Skeletal muscle tissue (tissue), 4 donors: ENCODE measurements around the gene ADK. TPM values are rescaled to one million over a fixed set of nuclear protein-coding genes. Genes with fewer than 3 reads are reported as not detected.

ENCODE experiments used
- H3K27ac ChIP-seq: one replicate; pipeline ENCODE4 v1.7.0; 2013; ENCODE audit warnings: mild to moderate bottlenecking, low read depth, low read length, inconsistent platforms
- H3K27me3 ChIP-seq, 3 donors: one replicate each; pipeline ENCODE4 v1.7.0; 2013; ENCODE audit warnings: low read length in 3 of 3; ENCODE audit not compliant: control insufficient read depth in 3 of 3, insufficient read depth in 3 of 3
- H3K36me3 ChIP-seq, 3 donors: one replicate each; pipeline ENCODE4 v1.7.0; 2013; ENCODE audit warnings: low read length in 3 of 3; ENCODE audit not compliant: control insufficient read depth in 3 of 3, insufficient read depth in 3 of 3
- H3K4me1 ChIP-seq, 3 donors: one replicate each; pipeline ENCODE4 v1.7.0; 2013; ENCODE audit warnings: low read length in 3 of 3, mild to moderate bottlenecking in 3 of 3; ENCODE audit not compliant: control insufficient read depth in 3 of 3, insufficient read depth in 3 of 3
- H3K4me3 ChIP-seq, 3 donors: one replicate each; pipeline ENCODE4 v1.7.0; 2013; ENCODE audit warnings: low read length in 3 of 3
- H3K9ac ChIP-seq, 3 donors: one replicate each; pipeline ENCODE4 v1.7.0; 2013; ENCODE audit warnings: low read length in 3 of 3, mild to moderate bottlenecking in 3 of 3, moderate library complexity in 2 of 3, low read depth in 1 of 3
- H3K9me3 ChIP-seq, 3 donors: one replicate each; pipeline ENCODE4 v1.7.0; 2013; ENCODE audit warnings: low read length in 3 of 3; ENCODE audit not compliant: control insufficient read depth in 3 of 3
- total RNA-seq: library from RNA; depleted of rRNA; stranded (reverse); fragments of >200 nt; gene quantifications from one replicate; pipeline ENCODE4 v1.2.3, GENCODE V29; 2014
- donor health status: Osteomylitis.

ADK gene
- total RNA-seq, 1 donor from 2014 or later = 28.2 TPM

GRCh38 chr10:74418285-74418872, 267.4 kb downstream of the ADK start:
- Histone ChIP-seq H3K9ac (no peak overlapping the region), H3K27me3 (no peaks in the 10 kb centered on the region), H3K4me1 (peaks cover 0 to 5% (median 0%) of the 10 kb centered on the region in 3 donors), H3K9me3 (no peaks in the 10 kb centered on the region), H3K4me3 (no peak overlapping the region), H3K27ac (no peak overlapping the region), H3K36me3 (no peaks in the 10 kb centered on the region)

GRCh38 chr10:74419491-74419951, 268.5 kb downstream of the ADK start:
- Histone ChIP-seq H3K9me3 (no peaks in the 10 kb centered on the region), H3K4me3 (no peak overlapping the region), H3K4me1 (peaks cover 0 to 5% (median 0%) of the 10 kb centered on the region in 3 donors), H3K27ac (no peak overlapping the region), H3K27me3 (no peaks in the 10 kb centered on the region), H3K9ac (no peak overlapping the region), H3K36me3 (no peaks in the 10 kb centered on the region)

DNA sequence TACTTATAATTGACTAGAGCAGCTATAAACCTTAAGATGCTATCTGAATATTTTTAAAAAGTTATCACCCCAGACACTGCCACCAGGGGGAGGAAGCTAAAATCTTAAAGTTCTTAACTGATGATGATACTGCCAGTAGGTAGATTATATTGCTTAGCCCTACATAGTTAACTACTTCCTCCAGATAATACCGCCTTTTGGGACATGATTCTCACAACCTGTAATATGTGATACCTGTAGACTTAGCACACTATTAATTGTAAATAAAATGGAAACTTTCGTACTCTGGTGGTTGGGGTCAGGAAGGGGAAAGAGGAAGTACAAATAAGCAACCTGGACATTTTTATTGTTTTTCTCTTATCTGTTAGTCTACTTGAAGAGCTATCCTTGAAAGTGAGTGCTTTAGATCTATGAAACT, 268.9 kb downstream of the ADK start:
- H3K36me3 ChIP-seq = no peaks in the 10 kb centered on the region
- H3K27me3 ChIP-seq = no peaks in the 10 kb centered on the region
- H3K27ac ChIP-seq = no peak overlapping the region
- no peak overlapping the region for H3K9ac ChIP-seq
- peaks cover 0 to 5% (median 0%) of the 10 kb centered on the region in 3 donors for H3K4me1 ChIP-seq
- no peaks in the 10 kb centered on the region for H3K9me3 ChIP-seq
- no peak overlapping the region for H3K4me3 ChIP-seq

DNA sequence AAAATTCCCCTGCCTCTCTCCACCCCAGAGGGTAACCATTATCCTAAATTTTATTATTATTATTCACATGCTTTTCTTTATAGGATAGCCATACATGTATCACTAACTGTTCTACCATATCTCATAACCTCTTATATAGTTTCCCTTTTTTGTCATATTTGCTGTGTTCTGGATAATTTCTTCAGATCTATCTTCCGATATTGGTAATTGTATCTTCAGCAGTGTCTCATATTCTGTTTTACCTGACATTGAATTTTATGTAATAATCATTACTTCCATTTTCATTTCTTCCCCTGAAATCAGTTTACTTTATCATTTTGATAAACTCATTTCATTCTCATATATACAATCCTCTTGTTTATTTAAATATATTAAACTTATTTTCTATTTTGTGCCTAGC, 273.5 kb downstream of the ADK start:
- Histone ChIP-seq H3K27ac (no peak overlapping the region), H3K27me3 (no peaks in the 10 kb centered on the region), H3K9me3 (no peaks in the 10 kb centered on the region), H3K9ac (no peak overlapping the region), H3K36me3 (no peaks in the 10 kb centered on the region), H3K4me1 (no peaks in the 10 kb centered on the region), H3K4me3 (no peak overlapping the region)

GRCh38 chr10:74425456-74426001, 274.5 kb downstream of the ADK start:
- Histone ChIP-seq H3K4me3 (no peak overlapping the region), H3K4me1 (no peaks in the 10 kb centered on the region), H3K36me3 (no peaks in the 10 kb centered on the region), H3K9ac (no peak overlapping the region), H3K9me3 (no peaks in the 10 kb centered on the region), H3K27me3 (no peaks in the 10 kb centered on the region), H3K27ac (no peak overlapping the region)

DNA sequence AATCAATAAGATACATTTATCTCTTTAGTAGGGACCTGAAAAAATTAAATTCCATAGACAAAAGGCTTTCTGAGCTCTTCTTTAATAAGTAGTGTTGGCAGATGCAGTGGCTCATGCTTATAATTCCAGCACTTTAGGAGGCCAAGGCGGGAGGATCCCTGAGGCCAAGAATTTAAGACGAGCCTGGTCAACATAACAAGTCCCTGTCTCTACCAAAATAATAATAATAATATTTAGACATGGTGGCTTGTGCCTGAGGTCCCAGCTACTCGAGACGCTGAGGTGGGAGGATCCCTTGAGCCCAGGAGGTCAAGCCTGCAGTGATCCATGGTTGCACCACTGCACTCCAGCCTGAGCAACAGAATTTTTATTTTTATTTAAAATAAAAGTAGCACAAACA, 280.8 kb downstream of the ADK start:
- Histone ChIP-seq H3K4me3 (no peak overlapping the region), H3K4me1 (no peaks in the 10 kb centered on the region), H3K36me3 (no peaks in the 10 kb centered on the region), H3K9ac (no peak overlapping the region), H3K27ac (no peak overlapping the region), H3K27me3 (no peaks in the 10 kb centered on the region), H3K9me3 (no peaks in the 10 kb centered on the region)

GRCh38 chr10:74432841-74433594, 282.0 kb downstream of the ADK start:
- no peaks in the 10 kb centered on the region for H3K4me1 ChIP-seq

GRCh38 chr10:74433595-74433956, 282.6 kb downstream of the ADK start:
- H3K27ac ChIP-seq = no peak overlapping the region
- H3K4me1 ChIP-seq = no peaks in the 10 kb centered on the region
- no peaks in the 10 kb centered on the region for H3K9me3 ChIP-seq
- H3K4me3 ChIP-seq = no peak overlapping the region
- H3K36me3 ChIP-seq = no peaks in the 10 kb centered on the region
- H3K9ac ChIP-seq = no peak overlapping the region
- no peaks in the 10 kb centered on the region for H3K27me3 ChIP-seq

More at GRCh38 chr10:74432841-74433594, 282.0 kb downstream of the ADK start:
- Histone ChIP-seq H3K4me3 (no peak overlapping the region), H3K27me3 (no peaks in the 10 kb centered on the region), H3K27ac (no peak overlapping the region), H3K36me3 (no peaks in the 10 kb centered on the region), H3K9ac (no peak overlapping the region), H3K9me3 (no peaks in the 10 kb centered on the region)

- no peak overlapping the region for H3K9ac ChIP-seq
- H3K27ac ChIP-seq = no peak overlapping the region
- no peaks in the 10 kb centered on the region for H3K9me3 ChIP-seq
- H3K27me3 ChIP-seq = no peaks in the 10 kb centered on the region
- no peak overlapping the region for H3K4me3 ChIP-seq
- H3K36me3 ChIP-seq = no peaks in the 10 kb centered on the region
- H3K4me1 ChIP-seq = no peaks in the 10 kb centered on the region
These were observed 283.0 kb downstream of the ADK start for GRCh38 chr10:74433993-74434392.

DNA sequence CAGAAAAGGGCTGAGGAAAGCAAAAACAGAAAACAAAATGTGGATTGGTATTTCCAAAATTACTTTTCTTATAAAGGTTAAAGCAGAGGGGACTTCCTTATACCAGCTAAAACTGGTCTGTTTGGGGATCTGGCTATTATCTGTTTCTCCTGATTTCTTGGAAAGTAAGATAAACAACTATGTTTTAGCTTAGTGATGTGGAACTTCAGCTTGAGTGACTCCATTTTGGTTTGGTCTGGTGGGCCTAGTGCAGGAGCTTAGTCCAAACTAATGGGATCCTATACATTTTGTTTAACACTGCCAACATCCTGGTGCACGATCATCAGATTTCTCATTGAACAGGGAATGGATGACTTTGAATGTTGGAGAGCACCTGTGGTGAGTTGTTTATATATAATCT, 283.5 kb downstream of the ADK start:
- H3K9ac ChIP-seq = no peak overlapping the region
- no peaks in the 10 kb centered on the region for H3K9me3 ChIP-seq
- no peaks in the 10 kb centered on the region for H3K27me3 ChIP-seq
- H3K27ac ChIP-seq = no peak overlapping the region
- no peaks in the 10 kb centered on the region for H3K4me1 ChIP-seq
- no peak overlapping the region for H3K4me3 ChIP-seq
- no peaks in the 10 kb centered on the region for H3K36me3 ChIP-seq
